Stimulated activated CD8-positive, alpha-beta memory T cell treated with anti-CD3 and anti-CD28 coated beads, Interleukin-12 subunit alpha, Interleukin-12 subunit beta, amount 100 ng/mL, for 24 hours (primary cell): ENCODE data around the gene EVL.
"Not testable (repeated sequence)": the region's sequence is repeated elsewhere in the genome, so short reads cannot be mapped to it uniquely, and the experiment has no call there.

Experiments
- DNase-seq: peaks from one replicate; pipeline ENCODE4 v3.0.0-alpha.2; 2020; ENCODE audit errors: extremely low read depth

EVL gene

DNA sequence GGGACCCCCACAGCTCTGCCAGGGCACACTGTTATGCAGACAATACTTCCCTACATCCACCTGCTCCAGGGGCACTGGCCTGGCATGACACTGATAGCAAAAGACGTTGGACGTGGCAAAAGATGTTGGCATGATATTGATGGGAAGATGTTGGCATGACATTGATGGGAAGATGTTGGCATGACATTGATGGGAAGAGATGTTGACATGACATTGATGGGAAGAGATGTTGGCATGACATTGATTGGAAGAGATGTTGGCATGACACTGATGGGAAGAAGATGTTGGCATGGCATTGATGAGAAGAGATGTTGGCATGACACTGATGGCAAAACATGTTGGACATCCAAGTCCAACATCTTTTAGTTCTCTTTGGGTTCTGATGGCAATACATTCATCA, 105.7 kb downstream of the EVL start:
- no peak for DNase-seq

DNA sequence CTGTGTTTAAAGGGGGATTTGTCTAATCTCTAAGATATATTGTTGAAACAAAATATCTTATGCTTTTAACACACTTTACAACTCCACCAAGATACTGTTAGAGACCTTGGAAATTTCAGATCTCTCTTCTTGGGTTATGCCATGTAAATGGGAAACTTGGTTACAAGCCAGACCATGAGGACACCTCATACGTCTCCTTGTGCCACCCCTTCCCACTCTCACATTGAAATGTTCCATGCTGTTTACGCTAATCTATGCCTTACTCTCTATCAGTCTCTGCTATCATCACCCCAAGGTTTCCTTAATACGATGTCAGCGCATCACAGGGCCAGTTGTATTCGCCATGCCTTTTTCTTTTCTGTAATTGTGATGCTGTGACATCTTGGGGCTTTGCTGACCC, 107.6 kb downstream of the EVL start:
- no peak for DNase-seq

DNA sequence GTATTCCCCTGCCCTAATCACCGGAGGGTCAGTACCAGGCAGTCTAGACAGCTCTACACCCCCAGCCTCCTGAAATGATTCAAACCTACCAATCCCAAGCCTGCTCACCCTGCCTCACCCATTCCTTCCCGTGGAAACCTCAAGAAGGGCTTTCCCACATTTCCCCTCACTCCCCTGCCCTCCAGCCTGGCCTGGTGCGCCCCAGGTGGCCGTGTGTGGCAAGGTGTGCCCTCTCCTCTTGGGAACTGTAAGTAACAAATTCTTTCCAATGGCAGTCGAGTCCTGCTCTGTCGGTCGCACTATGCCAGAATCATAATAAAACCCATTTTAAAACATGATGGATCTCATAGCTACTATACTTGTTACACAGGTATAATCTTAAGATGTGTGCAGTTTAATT, 108.1 kb downstream of the EVL start:
- no peak for DNase-seq

DNA sequence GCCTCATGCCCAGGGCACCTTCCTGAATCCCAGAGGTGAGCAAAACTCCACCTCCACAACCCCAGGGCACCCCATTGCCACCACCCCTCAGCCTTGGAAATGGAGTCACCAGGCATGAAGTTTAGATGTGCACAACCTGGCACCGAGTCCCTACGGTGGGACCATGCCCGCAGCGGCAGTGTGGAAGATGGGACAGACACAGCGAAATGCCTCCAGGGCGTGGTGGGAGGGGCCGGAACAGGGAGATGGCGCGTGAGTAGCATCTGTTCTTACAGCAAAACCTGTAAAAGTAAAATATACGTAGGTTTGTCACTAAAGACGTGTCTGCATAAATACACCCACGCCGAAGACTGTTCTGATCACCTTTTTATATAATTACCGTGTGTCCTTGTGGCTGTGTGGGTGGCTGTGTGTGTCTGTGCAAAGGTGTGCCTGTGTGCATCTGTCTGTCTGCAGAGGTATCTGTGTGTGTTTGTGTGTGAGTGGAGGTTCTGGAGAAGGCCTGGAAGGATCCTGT, 111.6 kb downstream of the EVL start:
- no peak for DNase-seq

DNA sequence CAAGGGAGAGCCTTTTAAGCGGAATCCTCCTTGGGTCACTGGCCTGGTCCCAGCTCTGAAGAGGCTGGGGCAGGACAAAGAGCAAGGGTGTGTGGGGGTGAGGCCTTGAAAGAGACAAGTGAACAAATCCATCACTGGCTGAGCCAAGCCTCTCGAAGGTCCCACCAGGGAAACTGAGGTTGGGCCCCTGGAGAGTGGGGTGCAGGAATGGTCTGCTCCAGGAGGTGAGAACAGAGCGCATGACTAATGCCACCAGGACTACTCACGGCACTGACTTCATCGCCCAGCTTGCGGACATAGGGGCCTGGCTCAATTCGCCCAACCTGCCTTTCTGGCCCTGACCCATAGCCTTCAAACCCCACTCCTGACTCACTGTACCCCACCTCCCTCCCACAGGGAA, 113.5 kb downstream of the EVL start:
- DNase-seq = no peak

DNA sequence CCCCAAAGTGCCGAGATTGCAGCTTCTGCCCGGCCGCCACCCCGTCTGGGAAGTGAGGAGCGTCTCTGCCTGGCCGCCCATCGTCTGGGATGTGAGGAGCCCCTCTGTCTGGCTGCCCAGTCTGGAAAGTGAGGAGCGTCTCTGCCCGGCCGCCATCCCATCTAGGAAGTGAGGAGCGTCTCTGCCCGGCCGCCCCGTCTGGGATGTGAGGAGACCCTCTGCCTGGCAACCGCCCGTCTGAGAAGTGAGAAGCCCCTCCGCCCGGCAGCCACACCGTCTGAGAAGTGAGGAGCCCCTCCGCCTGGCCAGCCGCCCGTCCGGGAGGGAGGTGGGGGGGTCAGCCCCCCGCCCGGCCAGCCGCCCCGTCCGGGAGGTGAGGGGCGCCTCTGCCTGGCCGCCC, 115.4 kb downstream of the EVL start:
- not testable (repeated sequence) for DNase-seq

DNA sequence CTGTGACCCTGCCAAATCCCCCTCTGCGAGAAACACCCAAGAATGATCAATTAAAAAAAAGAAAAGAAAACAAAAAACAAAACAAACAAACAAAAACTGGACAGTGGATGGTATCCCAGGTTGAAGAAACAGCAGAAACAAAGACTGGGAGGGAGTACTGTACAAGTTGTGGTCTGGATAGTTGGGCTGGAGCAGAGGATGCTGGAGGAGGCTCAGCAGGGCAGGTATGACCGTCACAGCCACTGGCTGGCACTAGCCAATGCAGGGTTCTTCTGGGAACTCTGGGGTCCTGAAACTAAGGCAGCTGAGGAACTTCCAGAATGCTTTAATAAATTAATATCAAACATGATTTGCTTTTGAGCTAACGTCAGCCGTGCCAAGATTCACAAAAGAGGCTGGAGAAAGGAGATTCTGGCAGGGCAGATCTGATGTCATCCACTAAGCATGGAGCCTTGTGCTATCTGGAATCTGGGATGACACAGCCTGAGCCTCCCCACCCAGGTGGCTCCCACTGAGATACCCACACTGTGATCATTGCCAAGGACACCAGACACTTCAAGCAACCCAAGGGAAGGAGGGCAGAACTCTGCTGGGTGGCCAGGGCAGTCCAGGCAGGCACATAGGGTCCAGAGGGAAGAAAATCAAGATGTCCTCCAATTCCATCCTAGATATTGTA, 116.8 kb downstream of the EVL start:
- DNase-seq = not testable (repeated sequence)

DNA sequence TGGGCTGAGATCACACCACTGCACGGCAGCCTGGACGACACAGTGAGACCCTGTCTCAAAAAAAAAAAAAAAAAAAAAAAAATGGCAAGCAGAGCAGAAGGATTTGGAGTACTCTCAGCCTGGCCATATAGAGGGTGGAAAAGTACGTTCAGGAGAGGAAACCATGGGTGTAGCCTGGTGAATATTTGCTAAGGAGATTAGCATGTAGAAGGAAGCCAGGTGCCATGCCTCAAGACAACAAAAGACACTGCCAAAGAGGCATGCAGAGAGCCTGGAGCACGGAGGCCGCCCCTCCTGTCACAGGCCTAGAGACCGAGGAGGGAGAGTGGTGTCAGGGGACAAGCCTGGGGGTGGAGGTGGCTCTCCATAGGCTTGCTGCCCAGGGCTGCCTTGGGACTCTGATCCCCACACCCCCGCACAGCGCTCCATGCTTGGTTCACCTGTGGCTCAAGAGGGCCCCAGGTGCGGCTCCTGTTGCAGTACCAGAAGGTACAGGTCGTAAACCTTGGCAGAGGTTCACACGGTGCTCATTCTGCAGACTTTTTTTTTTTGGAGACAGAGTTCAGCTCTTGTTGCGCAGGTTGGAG, 122.1 kb downstream of the EVL start:
- DNase-seq = no peak

DNA sequence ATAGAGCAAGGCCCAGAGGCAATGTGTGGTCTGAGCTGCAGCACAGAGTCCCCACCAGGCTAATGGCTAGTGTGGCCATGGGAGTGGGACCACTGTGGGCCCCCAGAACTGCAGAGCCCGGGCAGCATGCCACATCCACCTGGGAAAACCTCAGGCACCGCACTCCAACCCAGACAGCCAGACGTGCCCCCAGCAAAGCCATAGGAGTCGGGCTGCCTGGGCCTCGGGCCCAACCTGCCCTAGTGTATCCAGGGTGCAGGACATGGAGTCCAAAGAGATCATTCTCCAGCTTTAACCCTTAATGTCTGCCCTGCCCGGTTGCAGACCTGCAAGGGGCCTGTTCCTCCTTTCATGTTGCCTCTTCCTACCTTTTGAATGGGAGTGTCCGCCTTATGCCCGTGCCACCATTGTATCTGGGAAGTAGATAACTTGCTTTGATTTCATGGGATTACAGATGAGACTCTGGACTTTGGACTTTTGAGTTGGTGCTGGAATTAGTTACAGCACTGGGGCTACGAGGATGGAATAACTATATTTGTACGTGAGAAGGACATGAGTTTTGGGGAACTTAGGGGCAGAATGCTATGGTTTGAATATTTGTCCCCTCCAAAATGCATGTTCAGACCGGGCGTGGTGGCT, 123.3 kb downstream of the EVL start:
- no peak for DNase-seq

DNA sequence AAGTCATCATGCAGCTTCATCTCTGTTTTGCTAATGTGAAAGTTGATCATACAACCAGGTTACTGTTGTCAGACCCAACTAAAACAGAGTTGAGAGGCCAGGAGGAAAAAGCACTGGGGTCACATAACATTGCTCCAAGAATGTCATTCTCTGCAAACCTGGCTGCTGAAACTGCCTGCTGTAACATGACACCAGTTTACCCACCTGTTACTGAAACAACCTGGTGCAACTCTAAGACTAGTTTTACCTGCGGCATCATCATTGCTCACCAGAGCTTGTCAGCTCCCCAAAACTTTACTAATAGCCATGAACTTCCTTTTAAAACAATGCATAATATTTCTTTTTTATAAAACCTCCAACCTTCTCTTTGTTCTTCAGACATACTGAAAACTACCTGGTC, 124.9 kb downstream of the EVL start:
- no peak for DNase-seq

DNA sequence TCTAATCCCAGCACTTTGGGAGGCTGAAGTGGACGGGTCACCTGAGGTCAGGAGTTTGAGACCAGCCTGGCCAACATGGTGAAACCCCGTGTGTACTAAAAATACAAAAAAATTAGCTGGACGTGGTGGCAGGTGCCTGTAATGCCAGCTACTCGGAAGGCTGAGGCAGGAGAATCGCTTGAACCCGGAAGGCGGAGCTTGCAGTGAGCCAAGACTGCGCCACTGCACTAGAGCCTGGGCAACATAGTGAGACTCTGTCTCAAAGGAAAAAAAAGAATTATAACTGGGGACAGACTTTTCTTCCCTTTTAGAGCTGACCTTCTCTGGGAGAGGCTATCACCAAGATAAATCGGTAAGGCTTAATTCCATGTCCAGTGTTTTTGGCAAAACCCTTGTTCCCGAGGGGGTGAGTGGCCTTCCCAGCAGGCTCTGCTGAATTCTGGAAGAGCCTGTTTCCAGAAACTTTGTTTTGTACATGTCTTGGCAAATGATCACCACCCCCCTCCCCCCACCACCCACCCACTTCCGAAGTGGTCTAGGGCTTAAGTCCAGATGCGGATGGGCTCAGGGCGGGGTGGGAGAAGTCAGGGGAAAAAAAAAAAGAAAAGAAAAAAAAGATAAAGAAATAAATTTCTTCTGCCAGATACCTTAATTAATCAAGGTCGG, 126.5 kb downstream of the EVL start:
- DNase-seq = no peak

DNA sequence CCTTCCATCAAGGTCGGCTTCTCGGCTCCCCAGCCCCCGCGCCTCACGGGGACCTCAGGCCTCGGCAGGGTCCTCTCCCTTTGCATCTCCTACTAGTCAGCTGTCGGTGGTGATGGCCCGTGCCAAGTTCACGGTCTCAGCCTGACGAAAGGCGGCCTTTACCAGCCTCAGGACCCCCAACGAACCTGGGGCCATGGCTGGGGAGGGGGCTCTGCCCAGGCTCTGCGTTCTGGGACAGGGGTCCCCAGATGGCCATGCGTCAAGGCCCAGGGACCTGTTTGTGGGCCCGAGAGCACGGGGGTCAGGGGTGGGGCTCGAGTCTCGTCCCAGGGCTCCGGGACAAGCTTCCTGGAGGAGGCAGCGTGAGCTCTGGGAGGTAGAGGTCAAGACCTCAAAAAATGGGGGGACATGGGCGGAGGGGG, 127.0 kb downstream of the EVL start:
- no peak for DNase-seq

DNA sequence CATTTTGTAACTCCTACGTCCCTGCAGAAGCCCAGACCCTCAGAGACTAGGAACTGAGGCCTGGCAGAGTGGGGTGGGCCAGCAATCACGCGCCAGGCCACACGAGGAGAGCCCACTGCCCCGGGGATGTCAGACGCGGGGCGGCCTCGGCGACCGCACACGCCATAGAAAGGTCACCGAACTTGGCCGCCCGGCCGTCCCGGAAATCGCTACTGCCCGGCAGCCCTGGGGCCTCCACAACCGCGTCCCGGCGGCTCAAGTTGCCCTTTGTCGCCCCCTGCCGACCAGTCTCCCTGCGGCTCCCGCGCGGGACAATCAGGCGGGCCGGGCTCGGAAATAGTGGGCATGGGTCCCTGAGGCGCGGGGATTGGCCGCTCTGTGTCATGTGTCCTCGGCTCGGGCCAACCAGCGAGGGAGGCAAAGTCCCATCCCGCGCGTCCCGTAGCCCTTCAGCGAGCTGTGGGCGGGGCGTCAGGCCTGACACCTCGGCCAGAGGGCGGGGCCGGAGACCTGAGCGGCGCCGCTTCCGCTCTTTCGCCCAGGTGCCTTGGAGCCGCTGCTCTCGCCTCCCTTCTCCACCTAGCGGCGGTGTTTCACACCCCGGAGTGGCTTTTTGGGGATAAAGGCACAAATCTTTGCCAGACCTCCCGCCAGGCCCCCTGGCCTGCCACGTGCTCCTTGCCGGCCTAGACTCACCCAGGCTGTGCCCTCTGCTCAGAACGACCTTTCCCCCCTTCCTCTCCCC, 127.6 kb downstream of the EVL start:
- DNase-seq = peak; percentile 99
